Middle frontal gyrus (tissue), 1 donor: Measurements from ENCODE around the gene TOLLIP.
A peak's percentile ranks its signal among the peaks of the same experiment; 100 is the strongest.
"Not testable (repeated sequence)": the region's sequence is repeated elsewhere in the genome, so short reads cannot be mapped to it uniquely, and the experiment has no call there.

ENCODE experiments used
- DNase-seq: peaks from one replicate; pipeline ENCODE4 v3.0.0-alpha.2; 2015; ENCODE audit warnings: low spot score; ENCODE audit errors: extremely low spot score

Gene TOLLIP

GRCh38 chr11:1344056-1344635 is 34.7 kb upstream of the TOLLIP start:
- DNase-seq, result no peak

GRCh38 chr11:1343391-1344055 is 34.1 kb upstream of the TOLLIP start:
- DNase-seq, result no peak

GRCh38 chr11:1342946-1343345 is 33.5 kb upstream of the TOLLIP start:
- DNase-seq, result no peak

- no peak for DNase-seq
Observed at GRCh38 chr11:1341928-1342524, 32.6 kb upstream of the TOLLIP start.

- not testable (repeated sequence) for DNase-seq
Observed at GRCh38 chr11:1341226-1341625, 31.8 kb upstream of the TOLLIP start.

GRCh38 chr11:1340111-1340510 is 30.7 kb upstream of the TOLLIP start:
- no peak for DNase-seq

- no peak for DNase-seq
Observed at GRCh38 chr11:1339066-1339675, 29.7 kb upstream of the TOLLIP start.

GRCh38 chr11:1338201-1339065 is 29.0 kb upstream of the TOLLIP start:
- DNase-seq, result no peak

GRCh38 chr11:1337647-1338007 is 28.2 kb upstream of the TOLLIP start:
- no peak for DNase-seq

- DNase-seq, result no peak
Observed at GRCh38 chr11:1336836-1337646, 27.6 kb upstream of the TOLLIP start.

GRCh38 chr11:1335811-1336761 is 26.7 kb upstream of the TOLLIP start:
- peak; percentile 18 for DNase-seq

GRCh38 chr11:1335264-1335810 is 25.9 kb upstream of the TOLLIP start:
- DNase-seq, result no peak

- no peak for DNase-seq
Observed at GRCh38 chr11:1333860-1334259, 24.4 kb upstream of the TOLLIP start.

GRCh38 chr11:1333091-1333772 is 23.8 kb upstream of the TOLLIP start:
- DNase-seq, result no peak

- no peak for DNase-seq
Observed at GRCh38 chr11:1330473-1330872, 21.0 kb upstream of the TOLLIP start.

GRCh38 chr11:1327064-1327460 is 17.6 kb upstream of the TOLLIP start:
- DNase-seq, result no peak

GRCh38 chr11:1326435-1327063 is 17.1 kb upstream of the TOLLIP start:
- DNase-seq, result no peak

- no peak for DNase-seq
Observed at GRCh38 chr11:1323774-1324173, 14.3 kb upstream of the TOLLIP start.
